ENCODE measurements around the gene PIGH. TPM values are rescaled to one million over a fixed set of nuclear protein-coding genes. Genes with fewer than 3 reads are reported as not detected.
A peak's percentile ranks its signal among the peaks of the same experiment; 100 is the strongest.

PIGH gene
- 10 to 100 TPM; 50.9 to 56.0 (median 54.5) TPM for total RNA-seq
- 32.9 TPM for total RNA-seq (2013)

GRCh38 chr14:67599698-67600561 lies at the start of gene PIGH:
Gene PIGH, minus strand, starts transcription at chr14:67600268. Its CDS starts 65 bp downstream, at chr14:67600203.
- intact Hi-C loops (cut with micrococcal nuclease) = loop anchor here (1.0 kb wide), 2 partner anchors 19 to 74 kb away; partner anchors contain the start of genes ARG2 and VTI1B
- H3K36me3 ChIP-seq (ENCODE audit: control insufficient read depth, insufficient read depth, low read length) = no peaks in the 10 kb centered on the region
- peak; percentile 73 for TF ChIP-seq CTCF (IDR thresholded peaks at IDR 0.05)
- WGBS (ENCODE audit: insufficient coverage) = 4% methylated on average over 77 of the region's 77 CpGs
- DNase-seq (peak; percentile 96), ATAC-seq (peak; percentile 96 to 99 (median 98))
- Mint-ChIP-seq H3K27ac (peak within 1 kb of the TSS; percentile 88 to 94), H3K4me1 (peaks cover 33 to 40% of the 10 kb centered on the region in 2 donors), H3K4me3 (peak within 1 kb of the TSS; percentile 95), H3K36me3 (no peaks in the 10 kb centered on the region), H3K27me3 (ENCODE audit: low read depth in 2 of 2) (peaks cover 3 to 4% of the 10 kb centered on the region in 2 donors), H3K9me3 (no peaks in the 10 kb centered on the region)
- H3K27me3 ChIP-seq (ENCODE audit: control insufficient read depth, insufficient read depth, low read length) = no peaks in the 10 kb centered on the region
- H3K4me3 ChIP-seq (ENCODE audit: low read length) = peak within 1 kb of the TSS; percentile 96
- peaks cover 15% of the 10 kb centered on the region for H3K4me1 ChIP-seq (ENCODE audit: control insufficient read depth, insufficient read depth, low read length)
- H3K27ac ChIP-seq (ENCODE audit: low read length) = peak within 1 kb of the TSS; percentile 82
- H3K9me3 ChIP-seq (ENCODE audit: control insufficient read depth, insufficient read depth, low read length) = no peaks in the 10 kb centered on the region

GRCh38 chr14:67646131-67646530 lies 46.1 kb upstream of the PIGH start:
- ATAC-seq (no peak), DNase-seq (no peak)
- Histone ChIP-seq H3K4me3 (ENCODE audit: low read length) (no peak overlapping the region), H3K4me1 (ENCODE audit: control insufficient read depth, insufficient read depth, low read length) (no peaks in the 10 kb centered on the region), H3K9me3 (ENCODE audit: control insufficient read depth, insufficient read depth, low read length) (no peaks in the 10 kb centered on the region), H3K27ac (ENCODE audit: low read length) (no peak overlapping the region), H3K36me3 (ENCODE audit: control insufficient read depth, insufficient read depth, low read length) (peaks cover 48% of the 10 kb centered on the region), H3K27me3 (ENCODE audit: control insufficient read depth, insufficient read depth, low read length) (no peaks in the 10 kb centered on the region)
- Mint-ChIP-seq H3K27me3 (ENCODE audit: low read depth in 2 of 2) (no peaks in the 10 kb centered on the region), H3K4me1 (peaks cover 0 to 5% of the 10 kb centered on the region in 2 donors), H3K4me3 (no peak overlapping the region), H3K36me3 (peaks cover 9% of the 10 kb centered on the region), H3K27ac (peak overlapping the region in 1 of 2 donors; percentile 33), H3K9me3 (no peaks in the 10 kb centered on the region)
- 98% methylated on average over 3 of the region's 3 CpGs for WGBS (ENCODE audit: insufficient coverage)
- intact Hi-C loops (cut with micrococcal nuclease) = no loop called here
- TF ChIP-seq CTCF (IDR thresholded peaks at IDR 0.05) = no peak

DNA sequence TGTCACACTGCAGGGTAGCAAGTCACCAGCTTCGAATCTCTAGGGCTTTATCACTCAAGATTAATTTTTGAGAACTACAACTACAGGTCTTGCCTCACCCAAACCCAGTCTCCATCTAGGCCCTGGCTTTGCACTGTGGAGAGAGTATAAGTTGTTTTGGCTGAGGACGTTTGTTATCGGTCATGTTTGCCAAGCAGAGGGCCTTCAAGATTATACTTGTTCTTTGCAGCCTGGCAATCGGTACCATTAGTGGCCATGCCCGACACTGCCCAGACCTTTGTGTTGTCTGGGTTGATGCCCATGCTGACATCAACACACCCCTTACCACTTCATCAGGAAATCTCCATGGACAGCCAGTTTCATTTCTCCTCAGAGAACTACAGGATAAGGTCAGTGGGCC lies 45.3 kb upstream of the PIGH start:
- peaks cover 9% of the 10 kb centered on the region for H3K36me3 Mint-ChIP-seq
- no peaks in the 10 kb centered on the region for H3K9me3 Mint-ChIP-seq
- Histone ChIP-seq H3K9me3 (ENCODE audit: control insufficient read depth, insufficient read depth, low read length) (no peaks in the 10 kb centered on the region), H3K36me3 (ENCODE audit: control insufficient read depth, insufficient read depth, low read length) (peaks cover 41% of the 10 kb centered on the region), H3K4me1 (ENCODE audit: control insufficient read depth, insufficient read depth, low read length) (no peaks in the 10 kb centered on the region), H3K27ac (ENCODE audit: low read length) (no peak overlapping the region), H3K4me3 (ENCODE audit: low read length) (no peak overlapping the region), H3K27me3 (ENCODE audit: control insufficient read depth, insufficient read depth, low read length) (no peaks in the 10 kb centered on the region)
- H3K27ac Mint-ChIP-seq = peak overlapping the region in 1 of 2 donors; percentile 33
- H3K4me3 Mint-ChIP-seq = no peak overlapping the region
- H3K4me1 Mint-ChIP-seq = peaks cover 0 to 5% of the 10 kb centered on the region in 2 donors
- 98% methylated on average over 5 of the region's 5 CpGs for WGBS (ENCODE audit: insufficient coverage)
- DNase-seq (no peak), ATAC-seq (no peak)
- no peak for TF ChIP-seq CTCF (IDR thresholded peaks at IDR 0.05)
- H3K27me3 Mint-ChIP-seq (ENCODE audit: low read depth in 2 of 2) = no peaks in the 10 kb centered on the region
- intact Hi-C loops (cut with micrococcal nuclease) = no loop called here

Data from natural killer cell (primary cell).